PC-9 (cell line): ENCODE measurements around the gene PADI1.

Experiments used
- EZH2 ChIP-seq: fragments of 200-600 bp; sonication (generic); IDR thresholded peaks from 2 replicates; pipeline ENCODE4 v1.8.0; 2017; ENCODE audit warnings: antibody characterized with exemption, low read depth
- TF ChIP-seq, protein P1 (sequence below): fragments of 200-600 bp; sonication (generic); conservative IDR thresholded peaks from 2 replicates; pipeline ENCODE4 v1.6.1; 2017; ENCODE audit warnings: mixed run types, antibody characterized with exemption, mild to moderate bottlenecking, moderate library complexity

DNA sequence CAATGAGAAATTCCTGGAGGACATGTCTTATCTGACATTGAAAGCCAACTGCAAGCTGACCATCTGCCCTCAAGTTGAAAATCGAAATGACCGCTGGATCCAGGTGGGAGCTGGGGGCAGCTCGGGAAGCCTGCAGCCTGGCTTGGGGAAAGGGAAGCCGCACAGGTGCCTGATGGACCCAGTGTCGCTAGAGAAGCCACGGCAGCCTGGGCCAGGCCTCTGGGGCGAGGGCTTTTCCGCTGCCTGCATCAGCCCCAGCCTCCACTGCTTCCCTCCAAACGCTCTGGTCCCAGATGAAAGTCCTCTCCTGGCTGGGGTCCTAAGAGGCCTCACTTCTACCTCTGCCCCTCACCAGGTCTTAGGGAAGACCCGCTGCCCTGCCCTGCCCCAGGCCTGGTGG, 25.2 kb downstream of the PADI1 start:
- TF ChIP-seq, protein P1, sequence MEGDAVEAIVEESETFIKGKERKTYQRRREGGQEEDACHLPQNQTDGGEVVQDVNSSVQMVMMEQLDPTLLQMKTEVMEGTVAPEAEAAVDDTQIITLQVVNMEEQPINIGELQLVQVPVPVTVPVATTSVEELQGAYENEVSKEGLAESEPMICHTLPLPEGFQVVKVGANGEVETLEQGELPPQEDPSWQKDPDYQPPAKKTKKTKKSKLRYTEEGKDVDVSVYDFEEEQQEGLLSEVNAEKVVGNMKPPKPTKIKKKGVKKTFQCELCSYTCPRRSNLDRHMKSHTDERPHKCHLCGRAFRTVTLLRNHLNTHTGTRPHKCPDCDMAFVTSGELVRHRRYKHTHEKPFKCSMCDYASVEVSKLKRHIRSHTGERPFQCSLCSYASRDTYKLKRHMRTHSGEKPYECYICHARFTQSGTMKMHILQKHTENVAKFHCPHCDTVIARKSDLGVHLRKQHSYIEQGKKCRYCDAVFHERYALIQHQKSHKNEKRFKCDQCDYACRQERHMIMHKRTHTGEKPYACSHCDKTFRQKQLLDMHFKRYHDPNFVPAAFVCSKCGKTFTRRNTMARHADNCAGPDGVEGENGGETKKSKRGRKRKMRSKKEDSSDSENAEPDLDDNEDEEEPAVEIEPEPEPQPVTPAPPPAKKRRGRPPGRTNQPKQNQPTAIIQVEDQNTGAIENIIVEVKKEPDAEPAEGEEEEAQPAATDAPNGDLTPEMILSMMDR: no peak
- TF ChIP-seq EZH2: no peak
